ENCODE measurements around the gene OTULINL. TPM values are rescaled to one million over a fixed set of nuclear protein-coding genes. Genes with fewer than 3 reads are reported as not detected.

Gene OTULINL
- polyA plus RNA-seq, 1 donor, result 3.4 TPM

Other genes with a start within 250 kb of the OTULINL start
- gene OTULIN, start 82.9 kb downstream of the OTULINL start, polyA plus RNA-seq (ENCODE audit: insufficient read length), result 13.4 TPM